ENCODE measurements around the gene ZNF581.

The ZNF581 gene

GRCh38 chr19:55667006-55667381 lies 23.5 kb downstream of the ZNF581 start:
- TF ChIP-seq, protein P1, sequence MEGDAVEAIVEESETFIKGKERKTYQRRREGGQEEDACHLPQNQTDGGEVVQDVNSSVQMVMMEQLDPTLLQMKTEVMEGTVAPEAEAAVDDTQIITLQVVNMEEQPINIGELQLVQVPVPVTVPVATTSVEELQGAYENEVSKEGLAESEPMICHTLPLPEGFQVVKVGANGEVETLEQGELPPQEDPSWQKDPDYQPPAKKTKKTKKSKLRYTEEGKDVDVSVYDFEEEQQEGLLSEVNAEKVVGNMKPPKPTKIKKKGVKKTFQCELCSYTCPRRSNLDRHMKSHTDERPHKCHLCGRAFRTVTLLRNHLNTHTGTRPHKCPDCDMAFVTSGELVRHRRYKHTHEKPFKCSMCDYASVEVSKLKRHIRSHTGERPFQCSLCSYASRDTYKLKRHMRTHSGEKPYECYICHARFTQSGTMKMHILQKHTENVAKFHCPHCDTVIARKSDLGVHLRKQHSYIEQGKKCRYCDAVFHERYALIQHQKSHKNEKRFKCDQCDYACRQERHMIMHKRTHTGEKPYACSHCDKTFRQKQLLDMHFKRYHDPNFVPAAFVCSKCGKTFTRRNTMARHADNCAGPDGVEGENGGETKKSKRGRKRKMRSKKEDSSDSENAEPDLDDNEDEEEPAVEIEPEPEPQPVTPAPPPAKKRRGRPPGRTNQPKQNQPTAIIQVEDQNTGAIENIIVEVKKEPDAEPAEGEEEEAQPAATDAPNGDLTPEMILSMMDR (IDR thresholded peaks at IDR 0.05), result no peak
- intact Hi-C loops (cut with DNase I; ENCODE audit: low total_unique reads), result no loop called here

DNA sequence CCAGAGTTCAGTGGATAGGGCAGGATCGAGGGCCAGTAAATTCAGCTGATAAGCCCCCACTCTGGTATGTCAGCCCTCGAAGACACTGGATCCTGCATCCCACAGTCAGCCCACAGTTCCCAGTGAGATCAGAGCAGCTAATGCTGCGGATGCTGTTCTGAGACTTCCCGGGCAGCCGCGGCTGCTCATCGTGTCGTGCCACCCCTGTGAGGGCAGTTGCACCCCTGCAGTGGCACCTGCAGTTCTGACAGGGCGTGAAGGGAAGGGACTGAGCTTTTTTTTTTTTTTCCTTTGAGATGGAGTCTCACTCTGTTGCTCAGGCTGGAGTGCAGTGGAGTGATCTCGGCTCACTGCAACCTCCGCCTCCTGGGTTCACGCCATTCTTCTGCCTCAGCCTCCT lies 24.1 kb downstream of the ZNF581 start:
- no peak for DNase-seq
- Histone ChIP-seq H3K27me3 (no peaks in the 10 kb centered on the region), H3K9me3 (no peaks in the 10 kb centered on the region), H3K36me3 (peaks cover 74 to 97% (median 85%) of the 10 kb centered on the region in 3 donors), H3K4me3 (no peak overlapping the region), H3K4me1 (peaks cover 0 to 6% (median 0%) of the 10 kb centered on the region in 4 donors), H3K27ac (no peak overlapping the region)
- TF ChIP-seq, protein P1 (IDR thresholded peaks at IDR 0.05), result no peak
- intact Hi-C loops (cut with DNase I; ENCODE audit: low total_unique reads), result no loop called here

More at GRCh38 chr19:55667006-55667381, 23.5 kb downstream of the ZNF581 start:
- DNase-seq, result no peak
- H3K27ac ChIP-seq, result no peak overlapping the region
- H3K9me3 ChIP-seq, result no peaks in the 10 kb centered on the region
- peaks cover 0 to 6% (median 0%) of the 10 kb centered on the region in 4 donors for H3K4me1 ChIP-seq
- peaks cover 78 to 99% (median 90%) of the 10 kb centered on the region in 3 donors for H3K36me3 ChIP-seq
- H3K27me3 ChIP-seq, result no peaks in the 10 kb centered on the region
- H3K4me3 ChIP-seq, result no peak overlapping the region

DNA sequence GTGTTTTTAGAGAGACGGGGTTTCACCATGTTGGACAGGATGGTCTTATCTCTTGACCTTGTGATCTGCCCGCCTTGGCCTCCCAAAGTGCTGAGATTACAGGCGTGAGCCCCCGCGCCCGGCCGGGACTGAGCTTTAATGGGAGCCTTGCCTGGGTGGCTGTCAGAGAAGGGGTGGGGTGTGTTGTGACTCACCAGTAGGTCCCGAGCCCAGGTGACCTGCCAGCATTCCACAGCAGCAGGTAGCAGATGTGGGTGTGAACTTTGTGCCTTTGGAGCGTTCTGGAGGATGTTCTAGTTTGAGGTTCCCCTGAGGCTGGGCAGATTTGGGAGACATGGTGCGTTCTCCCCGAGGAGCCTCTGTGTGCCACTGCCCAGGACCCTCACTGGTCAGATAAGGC lies 24.5 kb downstream of the ZNF581 start:
- TF ChIP-seq, protein P1 (IDR thresholded peaks at IDR 0.05), result no peak
- H3K36me3 ChIP-seq, result peaks cover 69 to 93% (median 84%) of the 10 kb centered on the region in 3 donors
- DNase-seq, result no peak

DNA sequence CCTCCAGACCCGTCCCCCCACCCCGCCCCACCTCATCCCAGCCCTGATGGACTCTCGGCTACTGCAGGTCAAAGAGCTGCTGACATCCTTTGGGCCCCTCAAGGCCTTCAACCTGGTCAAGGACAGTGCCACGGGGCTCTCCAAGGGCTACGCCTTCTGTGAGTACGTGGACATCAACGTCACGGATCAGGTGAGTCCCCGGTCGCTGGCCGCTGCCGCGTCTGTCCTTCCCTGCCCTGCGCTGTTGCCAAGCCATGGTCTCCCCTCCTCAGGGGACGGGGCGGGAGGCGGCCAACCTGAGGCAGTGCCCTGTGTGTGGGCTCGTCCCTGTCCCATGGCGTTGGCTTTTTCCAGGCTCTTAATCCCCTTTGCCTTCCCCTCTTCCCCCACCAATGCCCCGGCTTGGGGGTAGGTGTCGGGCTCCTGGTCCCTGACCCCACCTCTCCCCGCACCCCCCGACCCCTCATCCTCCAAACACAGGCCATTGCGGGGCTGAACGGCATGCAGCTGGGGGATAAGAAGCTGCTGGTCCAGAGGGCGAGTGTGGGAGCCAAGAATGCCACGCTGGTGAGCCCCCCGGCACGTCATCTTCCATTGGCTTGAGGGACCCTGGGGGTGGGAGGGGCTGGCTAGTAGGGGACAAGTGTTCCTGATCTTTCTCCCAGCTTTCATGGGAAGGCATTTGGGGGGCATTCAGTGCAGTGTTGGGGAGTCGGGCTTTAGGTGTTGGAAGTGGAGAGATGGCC lies 25.3 kb downstream of the ZNF581 start:
- DNase-seq, result no peak
- Histone ChIP-seq H3K27me3 (no peaks in the 10 kb centered on the region), H3K4me3 (no peak overlapping the region), H3K9me3 (no peaks in the 10 kb centered on the region), H3K36me3 (peaks cover 63 to 91% (median 76%) of the 10 kb centered on the region in 3 donors), H3K4me1 (peaks cover 0 to 9% (median under 1%) of the 10 kb centered on the region in 4 donors), H3K27ac (no peak overlapping the region)
- TF ChIP-seq, protein P1 (IDR thresholded peaks at IDR 0.05), result no peak
- intact Hi-C loops (cut with DNase I; ENCODE audit: low total_unique reads), result no loop called here

More for the DNA sequence above, 24.5 kb downstream of the ZNF581 start:
- Histone ChIP-seq H3K9me3 (no peaks in the 10 kb centered on the region), H3K27ac (no peak overlapping the region), H3K27me3 (no peaks in the 10 kb centered on the region), H3K4me3 (no peak overlapping the region), H3K4me1 (peaks cover 0 to 6% (median 0%) of the 10 kb centered on the region in 4 donors)
- intact Hi-C loops (cut with DNase I; ENCODE audit: low total_unique reads), result no loop called here

DNA sequence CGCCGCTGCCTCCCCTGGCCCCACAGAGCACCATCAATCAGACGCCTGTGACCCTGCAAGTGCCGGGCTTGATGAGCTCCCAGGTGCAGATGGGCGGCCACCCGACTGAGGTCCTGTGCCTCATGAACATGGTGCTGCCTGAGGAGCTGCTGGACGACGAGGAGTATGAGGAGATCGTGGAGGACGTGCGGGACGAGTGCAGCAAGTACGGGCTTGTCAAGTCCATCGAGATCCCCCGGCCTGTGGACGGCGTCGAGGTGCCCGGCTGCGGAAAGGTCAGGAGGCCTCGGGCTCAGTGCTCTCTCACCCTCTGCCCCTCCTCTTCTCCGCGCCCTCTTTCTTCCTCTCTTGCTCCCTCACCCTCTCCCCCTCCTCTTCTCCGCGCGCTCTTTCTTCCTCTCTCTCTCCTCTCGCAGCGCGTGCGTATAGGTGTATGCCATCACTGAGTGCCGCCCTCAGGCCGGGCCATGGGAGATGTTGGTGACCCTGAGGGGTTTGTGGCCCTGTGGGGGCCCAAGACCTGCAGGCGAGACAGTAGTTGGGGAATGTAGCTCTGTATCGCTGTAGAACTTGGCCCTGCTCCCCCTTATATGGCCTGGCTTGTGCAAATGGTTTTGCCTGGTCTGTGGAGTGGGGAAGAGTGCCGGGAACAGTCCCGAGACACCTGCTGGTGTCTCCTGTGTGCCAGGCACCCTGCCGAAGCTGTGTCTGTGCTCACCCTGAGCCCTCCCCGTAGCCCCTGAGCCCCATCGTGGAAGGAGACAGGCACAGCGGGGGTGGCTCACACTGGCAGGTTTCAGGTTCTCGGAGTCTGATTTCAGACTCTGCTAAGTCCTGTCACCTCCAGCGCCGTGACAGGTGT lies 26.2 kb downstream of the ZNF581 start:
- H3K36me3 ChIP-seq, result peaks cover 61 to 87% (median 68%) of the 10 kb centered on the region in 3 donors
- no peak overlapping the region for H3K27ac ChIP-seq
- no peak overlapping the region for H3K4me3 ChIP-seq
- no peak for DNase-seq
- no peaks in the 10 kb centered on the region for H3K9me3 ChIP-seq
- intact Hi-C loops (cut with DNase I; ENCODE audit: low total_unique reads), result no loop called here
- peaks cover 0 to 15% (median 9%) of the 10 kb centered on the region in 4 donors for H3K4me1 ChIP-seq
- TF ChIP-seq, protein P1 (IDR thresholded peaks at IDR 0.05), result no peak
- H3K27me3 ChIP-seq, result no peaks in the 10 kb centered on the region
